ENCODE measurements around the gene TPSAB1.

GRCh38 chr16:1193143-1193824 is 47.2 kb upstream of the TPSAB1 start:
- TF ChIP-seq CTCF (IDR thresholded peaks at IDR 0.05) (no peak), POLR2A (IDR thresholded peaks at IDR 0.05) (no peak), EP300 (IDR thresholded peaks at IDR 0.05) (no peak)

Measured in ovary (tissue), 3 donors.